Smooth muscle cell (in vitro differentiated cells): ENCODE results near the gene ADARB2. TPM values are rescaled to one million over a fixed set of nuclear protein-coding genes. Genes with fewer than 3 reads are reported as not detected.

Experiments used
- DNase-seq: peaks from one replicate; lab custom pipeline; 2025; ENCODE audit not compliant: unreplicated experiment; lab: John Stamatoyannopoulos, UW
- H2AFZ ChIP-seq: fragments of 200-600 bp; sonication (generic); 2 replicates; pipeline ENCODE4 v1.6.0; 2016; ENCODE audit warnings: antibody characterized with exemption, low read depth, mild to moderate bottlenecking
- H3F3A ChIP-seq: fragments of 200-600 bp; sonication (generic); 2 replicates; pipeline ENCODE4 v1.6.0; 2017; ENCODE audit warnings: antibody characterized with exemption, low read depth
- H3K27ac ChIP-seq: fragments of 200-600 bp; sonication (generic); 2 replicates; pipeline ENCODE4 v1.5.1; 2016; ENCODE audit warnings: low read depth, mild to moderate bottlenecking
- H3K27me3 ChIP-seq: fragments of 200-600 bp; sonication (generic); 2 replicates; pipeline ENCODE4 v1.6.1; 2016; ENCODE audit warnings: low read depth, mild to moderate bottlenecking
- H3K36me3 ChIP-seq: fragments of 200-600 bp; sonication (generic); 2 replicates; pipeline ENCODE4 v1.5.1; 2016; ENCODE audit warnings: low read depth
- H3K4me1 ChIP-seq: fragments of 200-600 bp; sonication (generic); 2 replicates; pipeline ENCODE4 v1.5.1; 2016; ENCODE audit warnings: low read depth
- H3K4me2 ChIP-seq: fragments of 200-600 bp; sonication (generic); 2 replicates; pipeline ENCODE4 v1.6.0; 2016; ENCODE audit warnings: mild to moderate bottlenecking
- H3K4me3 ChIP-seq: fragments of 200-600 bp; sonication (generic); 2 replicates; pipeline ENCODE4 v1.5.1; 2016; ENCODE audit warnings: mild to moderate bottlenecking
- H3K79me2 ChIP-seq: fragments of 200-600 bp; sonication (generic); 2 replicates; pipeline ENCODE4 v1.6.0; 2016; ENCODE audit warnings: low read depth, mild to moderate bottlenecking
- H3K9ac ChIP-seq: fragments of 200-600 bp; sonication (generic); 2 replicates; pipeline ENCODE4 v1.6.0; 2016; ENCODE audit warnings: low read depth
- H3K9me3 ChIP-seq: fragments of 200-600 bp; sonication (generic); replicated peaks from 2 replicates; pipeline ENCODE4 v1.5.1; 2016; ENCODE audit warnings: low read depth
- H4K20me1 ChIP-seq: fragments of 200-600 bp; sonication (generic); 2 replicates; pipeline ENCODE4 v1.6.0; 2016; ENCODE audit warnings: low read depth
- CTCF ChIP-seq: fragments of 200-600 bp; sonication (generic); IDR thresholded peaks from 2 replicates; pipeline ENCODE4 v1.5.1; 2017; ENCODE audit warnings: borderline replicate concordance, mild to moderate bottlenecking, antibody characterized with exemption; ENCODE audit not compliant: insufficient read depth, poor library complexity, severe bottlenecking
- WGBS: methylation state at CpG from one replicate; pipeline ENCODE4 v1.1.7; 2016; ENCODE audit warnings: low lambda C conversion rate; 5-methylcytosine and 5-hydroxymethylcytosine counted together
- polyA plus RNA-seq: library from polyadenylated mRNA; unstranded; fragments of >200 nt; fragmentation: Nextera tagmentation; extraction: Ambion mirVana; gene quantifications from 2 replicates; pipeline ENCODE4 v1.2.1, GENCODE V29; 2016
- total RNA-seq: library from RNA; depleted of rRNA; stranded (reverse); fragments of >200 nt; gene quantifications from 2 replicates; pipeline ENCODE4 v1.2.3, GENCODE V29; 2014

Gene ADARB2
- total and polyA plus RNA-seq, 2 experiments from 2014 or later, result 0.13 to 0.39 TPM

- H3K36me3 ChIP-seq, result no peaks in the 10 kb centered on the region
- no peak overlapping the region for H3K9ac ChIP-seq
- WGBS, result 81% methylated on average over 6 of the region's 6 CpGs
- no peak for TF ChIP-seq CTCF
- H3K27me3 ChIP-seq, result peaks cover 19% of the 10 kb centered on the region
- H3F3A ChIP-seq, result no peaks in the 10 kb centered on the region
- no peaks in the 10 kb centered on the region for H4K20me1 ChIP-seq
- no peaks in the 10 kb centered on the region for H3K9me3 ChIP-seq
- no peaks in the 10 kb centered on the region for H3K79me2 ChIP-seq
- no peak overlapping the region for H2AFZ ChIP-seq
- no peak overlapping the region for H3K27ac ChIP-seq
- H3K4me3 ChIP-seq, result no peak overlapping the region
- peaks cover 10% of the 10 kb centered on the region for H3K4me1 ChIP-seq
- no peak overlapping the region for H3K4me2 ChIP-seq
- DNase-seq, result no peak
Measured at GRCh38 chr10:1287971-1288401, 449.3 kb downstream of the ADARB2 start.

- H3K36me3 ChIP-seq, result no peaks in the 10 kb centered on the region
- 87% methylated on average over 7 of the region's 7 CpGs for WGBS
- H3K4me2 ChIP-seq, result no peak overlapping the region
- no peaks in the 10 kb centered on the region for H3F3A ChIP-seq
- TF ChIP-seq CTCF, result no peak
- H3K4me1 ChIP-seq, result peaks cover 9% of the 10 kb centered on the region
- H3K4me3 ChIP-seq, result no peak overlapping the region
- H3K27me3 ChIP-seq, result peaks cover 23% of the 10 kb centered on the region
- no peaks in the 10 kb centered on the region for H3K79me2 ChIP-seq
- H3K9me3 ChIP-seq, result no peaks in the 10 kb centered on the region
- no peak for DNase-seq
- H3K27ac ChIP-seq, result no peak overlapping the region
- no peaks in the 10 kb centered on the region for H4K20me1 ChIP-seq
- H3K9ac ChIP-seq, result no peak overlapping the region
- H2AFZ ChIP-seq, result no peak overlapping the region
Measured at GRCh38 chr10:1287487-1287886, 449.8 kb downstream of the ADARB2 start.

- Histone ChIP-seq H3K4me1 (peaks cover 6% of the 10 kb centered on the region), H2AFZ (no peak overlapping the region), H3K27ac (no peak overlapping the region), H3K36me3 (no peaks in the 10 kb centered on the region), H3K9ac (no peak overlapping the region), H3K9me3 (no peaks in the 10 kb centered on the region), H3K27me3 (peaks cover 31% of the 10 kb centered on the region), H3K4me2 (no peak overlapping the region), H3F3A (no peaks in the 10 kb centered on the region), H4K20me1 (no peaks in the 10 kb centered on the region), H3K4me3 (no peak overlapping the region), H3K79me2 (no peaks in the 10 kb centered on the region)
- TF ChIP-seq CTCF, result no peak
- DNase-seq, result no peak
- 87% methylated on average over 8 of the region's 8 CpGs for WGBS
Measured at GRCh38 chr10:1284076-1284475, 453.2 kb downstream of the ADARB2 start.

- TF ChIP-seq CTCF, result no peak
Measured at GRCh38 chr10:1281405-1281782, 455.9 kb downstream of the ADARB2 start.

More at GRCh38 chr10:1281405-1281782, 455.9 kb downstream of the ADARB2 start:
- no peak overlapping the region for H3K4me2 ChIP-seq
- H3K36me3 ChIP-seq, result no peaks in the 10 kb centered on the region
- no peak for DNase-seq
- H3K4me1 ChIP-seq, result no peaks in the 10 kb centered on the region
- H2AFZ ChIP-seq, result no peak overlapping the region
- H4K20me1 ChIP-seq, result no peaks in the 10 kb centered on the region
- no peaks in the 10 kb centered on the region for H3F3A ChIP-seq
- H3K9me3 ChIP-seq, result no peaks in the 10 kb centered on the region
- H3K79me2 ChIP-seq, result no peaks in the 10 kb centered on the region
- H3K4me3 ChIP-seq, result no peak overlapping the region
- H3K27me3 ChIP-seq, result peaks cover 25% of the 10 kb centered on the region
- no peak overlapping the region for H3K27ac ChIP-seq
- no peak overlapping the region for H3K9ac ChIP-seq
- 96% methylated on average over 9 of the region's 9 CpGs for WGBS
